Measurements from ENCODE around the gene YTHDF2. TPM values are rescaled to one million over a fixed set of nuclear protein-coding genes. Genes with fewer than 3 reads are reported as not detected.
A peak's percentile ranks its signal among the peaks of the same experiment; 100 is the strongest.
"Not testable (repeated sequence)": the region's sequence is repeated elsewhere in the genome, so short reads cannot be mapped to it uniquely, and the experiment has no call there.

YTHDF2 gene
- total RNA-seq, 1 donor, result 63.0 TPM

- Histone ChIP-seq H3K4me3 (ENCODE audit: insufficient read depth, low read length) (no peak overlapping the region), H3K27ac (ENCODE audit: low read depth, low read length) (no peak overlapping the region), H4K20me1 (ENCODE audit: insufficient read depth, low read length) (no peaks in the 10 kb centered on the region), H3K4me2 (ENCODE audit: insufficient read depth, low read length) (no peak overlapping the region), H2AFZ (ENCODE audit: low read length) (no peak overlapping the region), H3K27me3 (ENCODE audit: insufficient read depth, low read length) (no peaks in the 10 kb centered on the region), H3K4me1 (ENCODE audit: insufficient read depth, low read length) (peaks cover 3% of the 10 kb centered on the region), H3K79me2 (ENCODE audit: insufficient read depth, low read length) (no peaks in the 10 kb centered on the region), H3K9me3 (ENCODE audit: low read depth, low read length) (no peaks in the 10 kb centered on the region), H3K36me3 (ENCODE audit: insufficient read depth, low read length) (no peaks in the 10 kb centered on the region)
- DNase-seq (ENCODE audit: insufficient read length, low spot score, missing footprints), result no peak
- TF ChIP-seq CTCF (IDR thresholded peaks at IDR 0.05; ENCODE audit: extremely low read depth, low read depth, low read length), result no peak
These were observed 52.7 kb downstream of the YTHDF2 start for GRCh38 chr1:28789412-28789811.

DNA sequence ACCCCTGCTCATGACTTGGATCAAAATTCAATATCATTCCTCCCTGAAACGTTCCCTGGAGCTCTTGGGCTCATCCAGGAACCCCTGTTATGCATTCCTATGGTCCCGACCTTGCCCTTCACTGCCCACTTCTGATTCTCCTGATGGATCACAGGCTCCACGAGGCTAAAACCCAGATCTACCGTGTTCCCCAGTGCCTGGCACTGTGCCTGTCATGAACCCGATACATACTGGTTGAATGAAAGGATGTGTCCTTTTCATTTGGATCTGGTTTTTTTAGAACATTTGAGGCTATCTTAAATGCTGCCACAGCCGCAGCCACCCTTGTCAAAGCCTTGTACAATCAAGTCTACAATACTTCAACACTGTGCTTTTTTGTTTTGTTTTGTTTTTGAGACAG, 53.1 kb downstream of the YTHDF2 start:
- H3K9me3 ChIP-seq (ENCODE audit: low read depth, low read length), result no peaks in the 10 kb centered on the region

DNA sequence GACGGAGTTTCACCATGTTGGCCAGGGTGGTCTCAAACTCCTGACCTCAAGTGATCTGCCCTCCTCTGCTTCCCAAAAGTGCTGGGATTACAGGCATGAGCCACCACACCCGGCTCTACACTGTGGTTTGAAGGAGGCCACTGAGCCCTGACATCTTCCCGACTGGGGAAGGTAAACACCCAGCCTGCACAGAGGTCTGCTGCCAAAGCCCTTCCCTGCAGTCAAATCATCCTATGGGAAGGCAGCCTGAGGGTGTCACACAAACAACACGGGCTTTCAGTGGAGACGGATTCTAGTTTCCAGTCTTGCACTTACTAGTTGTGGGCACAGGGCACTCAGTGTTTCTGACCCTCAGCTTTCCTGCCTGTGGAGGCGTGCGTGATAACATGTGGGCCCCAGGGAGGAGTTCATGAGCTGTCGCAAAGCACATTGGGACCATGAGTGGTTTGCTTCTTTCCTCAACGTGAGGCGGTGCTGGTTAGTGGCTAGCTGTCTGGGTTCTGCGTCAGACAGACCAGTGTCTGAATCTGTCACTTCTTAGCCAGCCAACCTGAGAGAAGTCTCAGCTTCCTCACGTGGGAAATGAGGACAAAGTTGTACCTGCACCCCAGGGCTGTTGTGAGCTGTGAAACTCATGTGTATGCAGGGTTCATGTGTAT, 53.8 kb downstream of the YTHDF2 start:
- peak overlapping the region; percentile 92 for H2AFZ ChIP-seq (ENCODE audit: low read length)
- TF ChIP-seq CTCF (IDR thresholded peaks at IDR 0.05; ENCODE audit: extremely low read depth, low read depth, low read length), result no peak
- H3K4me2 ChIP-seq (ENCODE audit: insufficient read depth, low read length), result peak overlapping the region; percentile 60

More for the DNA sequence above, 53.1 kb downstream of the YTHDF2 start:
- Histone ChIP-seq H4K20me1 (ENCODE audit: insufficient read depth, low read length) (no peaks in the 10 kb centered on the region), H3K79me2 (ENCODE audit: insufficient read depth, low read length) (no peaks in the 10 kb centered on the region), H3K4me1 (ENCODE audit: insufficient read depth, low read length) (peaks cover 3% of the 10 kb centered on the region), H3K36me3 (ENCODE audit: insufficient read depth, low read length) (no peaks in the 10 kb centered on the region), H3K4me3 (ENCODE audit: insufficient read depth, low read length) (no peak overlapping the region), H3K27me3 (ENCODE audit: insufficient read depth, low read length) (no peaks in the 10 kb centered on the region), H2AFZ (ENCODE audit: low read length) (no peak overlapping the region), H3K4me2 (ENCODE audit: insufficient read depth, low read length) (no peak overlapping the region), H3K27ac (ENCODE audit: low read depth, low read length) (no peak overlapping the region)
- DNase-seq (ENCODE audit: insufficient read length, low spot score, missing footprints), result no peak
- no peak for TF ChIP-seq CTCF (IDR thresholded peaks at IDR 0.05; ENCODE audit: extremely low read depth, low read depth, low read length)

DNA sequence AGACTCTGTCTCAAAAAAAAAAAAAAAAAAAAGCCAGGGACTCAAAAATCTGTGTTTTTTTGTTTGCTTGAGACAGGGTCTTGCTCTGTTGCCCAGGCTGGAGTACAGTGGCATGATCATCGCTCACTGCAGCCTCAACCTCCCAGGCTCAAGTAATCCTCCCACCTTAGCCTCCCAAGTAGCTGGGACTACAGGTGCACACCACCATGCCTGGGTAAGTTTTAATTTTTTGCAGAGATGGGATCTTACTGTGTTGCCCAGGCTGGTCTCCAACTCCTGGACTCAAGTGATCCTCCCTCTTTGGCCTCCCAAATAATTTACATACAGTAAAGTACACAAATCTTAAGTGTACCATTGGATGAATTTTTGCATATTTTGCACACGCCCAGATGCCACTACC, 55.2 kb downstream of the YTHDF2 start:
- not testable (repeated sequence) for H3K4me1 ChIP-seq (ENCODE audit: insufficient read depth, low read length); H3K9me3 ChIP-seq (ENCODE audit: low read depth, low read length); H3K4me2 ChIP-seq (ENCODE audit: insufficient read depth, low read length); H3K27me3 ChIP-seq (ENCODE audit: insufficient read depth, low read length); H3K27ac ChIP-seq (ENCODE audit: low read depth, low read length); H4K20me1 ChIP-seq (ENCODE audit: insufficient read depth, low read length); H3K79me2 ChIP-seq (ENCODE audit: insufficient read depth, low read length); H2AFZ ChIP-seq (ENCODE audit: low read length); DNase-seq (ENCODE audit: insufficient read length, low spot score, missing footprints); H3K4me3 ChIP-seq (ENCODE audit: insufficient read depth, low read length); H3K36me3 ChIP-seq (ENCODE audit: insufficient read depth, low read length)

More for the DNA sequence above, 53.8 kb downstream of the YTHDF2 start:
- H3K79me2 ChIP-seq (ENCODE audit: insufficient read depth, low read length), result no peaks in the 10 kb centered on the region
- H3K4me1 ChIP-seq (ENCODE audit: insufficient read depth, low read length), result peaks cover 3% of the 10 kb centered on the region
- no peaks in the 10 kb centered on the region for H3K27me3 ChIP-seq (ENCODE audit: insufficient read depth, low read length)
- peak; percentile 83 for DNase-seq (ENCODE audit: insufficient read length, low spot score, missing footprints)
- no peaks in the 10 kb centered on the region for H3K36me3 ChIP-seq (ENCODE audit: insufficient read depth, low read length)
- no peaks in the 10 kb centered on the region for H4K20me1 ChIP-seq (ENCODE audit: insufficient read depth, low read length)
- H3K4me3 ChIP-seq (ENCODE audit: insufficient read depth, low read length), result peak overlapping the region; percentile 10
- H3K9me3 ChIP-seq (ENCODE audit: low read depth, low read length), result no peaks in the 10 kb centered on the region
- H3K27ac ChIP-seq (ENCODE audit: low read depth, low read length), result no peak overlapping the region
